ENCODE measurements around the gene DEFB113. TPM values are rescaled to one million over a fixed set of nuclear protein-coding genes. Genes with fewer than 3 reads are reported as not detected.

Gene DEFB113
- total and polyA plus RNA-seq, 2 of the 4 experiments (the other 2 are of a cell fraction), result not detected

GRCh38 chr6:49958180-49958579, 11.2 kb downstream of the DEFB113 start:
- Histone ChIP-seq H3K9me3 (ENCODE audit: control insufficient read depth, insufficient read depth, low read length) (no peaks in the 10 kb centered on the region), H4K20me1 (ENCODE audit: insufficient read depth, low read length) (no peaks in the 10 kb centered on the region), H4K91ac (ENCODE audit: insufficient read depth, low read depth, low read length) (no peak overlapping the region), H3K36me3 (ENCODE audit: control insufficient read depth, insufficient read depth, low read length) (no peaks in the 10 kb centered on the region), H3K9ac (ENCODE audit: low read depth, low read length) (no peak overlapping the region), H2BK15ac (ENCODE audit: low read depth, low read length) (no peak overlapping the region), H3K4me1 (ENCODE audit: control insufficient read depth, insufficient read depth, low read length) (no peaks in the 10 kb centered on the region), H2AK9ac (replicated peaks; ENCODE audit: low read depth, low read length, poor library complexity) (no peak overlapping the region), H2BK120ac (ENCODE audit: low read depth, low read length) (no peak overlapping the region), H2AK5ac (ENCODE audit: low read depth, low read length) (no peak overlapping the region), H3K18ac (ENCODE audit: low read depth, low read length) (no peak overlapping the region), H4K5ac (ENCODE audit: low read depth, low read length) (no peak overlapping the region), H2BK5ac (ENCODE audit: low read depth, low read length, poor library complexity, severe bottlenecking) (no peak overlapping the region), H2BK20ac (ENCODE audit: low read depth, low read length) (no peak overlapping the region), H3K9me1 (ENCODE audit: insufficient read depth, low read length) (no peaks in the 10 kb centered on the region), H3K27ac (ENCODE audit: insufficient read depth, low read length) (no peak overlapping the region), H3K27me3 (ENCODE audit: control insufficient read depth, insufficient read depth, low read length) (no peaks in the 10 kb centered on the region), H3K56ac (ENCODE audit: extremely low read depth, insufficient read depth, low read length) (no peak overlapping the region), H3K14ac (replicated peaks; ENCODE audit: low read depth, low read length) (no peak overlapping the region), H3K79me1 (ENCODE audit: low read depth in 1 of 2, low read length in 2 of 2) (no peaks in the 10 kb centered on the region), H3K23ac (ENCODE audit: low read depth, low read length) (no peak overlapping the region), H3K4me2 (ENCODE audit: low read depth, low read length) (no peak overlapping the region), H2AFZ (replicated peaks; ENCODE audit: low read length, poor library complexity) (no peak overlapping the region), H3K4me3 (ENCODE audit: insufficient read depth, low read depth, low read length) (no peak overlapping the region), H3K4ac (ENCODE audit: low read depth, low read length) (no peak overlapping the region), H4K8ac (ENCODE audit: low read depth in 2 of 2, low read length in 2 of 2) (no peak overlapping the region)
- intact Hi-C loops (cut with micrococcal nuclease), result no loop called here
- in situ Hi-C loops (cut with MboI; ENCODE audit: low sequenced_read_pairs), result no loop called here
- dilution Hi-C loops (cut with HindIII; ENCODE audit: low sequenced_read_pairs, unreplicated experiment), result no loop called here
- no TSS peak for BruUV-seq (replicated peaks)
- ChIA-PET CTCF (no interaction called here), POLR2A (ENCODE audit: unreplicated experiment) (no interaction called here)
- TF ChIP-seq RCOR1 (IDR thresholded peaks at IDR 0.05; ENCODE audit: insufficient replicate concordance, low read length), result no peak
- TF ChIP-seq, protein P1, sequence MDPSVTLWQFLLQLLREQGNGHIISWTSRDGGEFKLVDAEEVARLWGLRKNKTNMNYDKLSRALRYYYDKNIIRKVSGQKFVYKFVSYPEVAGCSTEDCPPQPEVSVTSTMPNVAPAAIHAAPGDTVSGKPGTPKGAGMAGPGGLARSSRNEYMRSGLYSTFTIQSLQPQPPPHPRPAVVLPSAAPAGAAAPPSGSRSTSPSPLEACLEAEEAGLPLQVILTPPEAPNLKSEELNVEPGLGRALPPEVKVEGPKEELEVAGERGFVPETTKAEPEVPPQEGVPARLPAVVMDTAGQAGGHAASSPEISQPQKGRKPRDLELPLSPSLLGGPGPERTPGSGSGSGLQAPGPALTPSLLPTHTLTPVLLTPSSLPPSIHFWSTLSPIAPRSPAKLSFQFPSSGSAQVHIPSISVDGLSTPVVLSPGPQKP (IDR thresholded peaks at IDR 0.05; ENCODE audit: borderline replicate concordance, low read depth, low read length), result no peak
- TF ChIP-seq CHD1 (IDR thresholded peaks at IDR 0.05; ENCODE audit: low read depth, low read length), result no peak
- TF ChIP-seq POLR2A (IDR thresholded peaks at IDR 0.05; ENCODE audit: low read depth, low read length), result no peak
- no peak for TF ChIP-seq MXI1 (IDR thresholded peaks at IDR 0.05; ENCODE audit: borderline replicate concordance, low read depth, low read length)
- TF ChIP-seq, protein P2, sequence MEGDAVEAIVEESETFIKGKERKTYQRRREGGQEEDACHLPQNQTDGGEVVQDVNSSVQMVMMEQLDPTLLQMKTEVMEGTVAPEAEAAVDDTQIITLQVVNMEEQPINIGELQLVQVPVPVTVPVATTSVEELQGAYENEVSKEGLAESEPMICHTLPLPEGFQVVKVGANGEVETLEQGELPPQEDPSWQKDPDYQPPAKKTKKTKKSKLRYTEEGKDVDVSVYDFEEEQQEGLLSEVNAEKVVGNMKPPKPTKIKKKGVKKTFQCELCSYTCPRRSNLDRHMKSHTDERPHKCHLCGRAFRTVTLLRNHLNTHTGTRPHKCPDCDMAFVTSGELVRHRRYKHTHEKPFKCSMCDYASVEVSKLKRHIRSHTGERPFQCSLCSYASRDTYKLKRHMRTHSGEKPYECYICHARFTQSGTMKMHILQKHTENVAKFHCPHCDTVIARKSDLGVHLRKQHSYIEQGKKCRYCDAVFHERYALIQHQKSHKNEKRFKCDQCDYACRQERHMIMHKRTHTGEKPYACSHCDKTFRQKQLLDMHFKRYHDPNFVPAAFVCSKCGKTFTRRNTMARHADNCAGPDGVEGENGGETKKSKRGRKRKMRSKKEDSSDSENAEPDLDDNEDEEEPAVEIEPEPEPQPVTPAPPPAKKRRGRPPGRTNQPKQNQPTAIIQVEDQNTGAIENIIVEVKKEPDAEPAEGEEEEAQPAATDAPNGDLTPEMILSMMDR (conservative IDR thresholded peaks at IDR 0.05; ENCODE audit: low read depth, low read length), result no peak
- no peak for TF ChIP-seq RAD21 (IDR thresholded peaks at IDR 0.05; ENCODE audit: low read length)
- no peak for TF ChIP-seq FOS (IDR thresholded peaks at IDR 0.05; ENCODE audit: low read depth, low read length)
- TF ChIP-seq MAZ (IDR thresholded peaks at IDR 0.05; ENCODE audit: borderline replicate concordance, low read depth, low read length), result no peak
- WGBS, 2 experiments (ENCODE audit: extremely low coverage in 2 of 2, insufficient read length in 1 of 2), result no CpG with 5 or more reads among the region's 1 CpG
- ATAC-seq (ENCODE audit: low read depth), result no peak
- no peak for DNase-seq
